ENCODE measurements around the gene ACER1.

GRCh38 chr19:6264803-6265202 is 68.6 kb downstream of the ACER1 start:
- TF ChIP-seq POLR2A (IDR thresholded peaks at IDR 0.05) (no peak), CTCF (IDR thresholded peaks at IDR 0.05) (no peak)

Measured in esophagus squamous epithelium (tissue), 4 donors.